Measurements from ENCODE around the gene SNAP91. TPM values are rescaled to one million over a fixed set of nuclear protein-coding genes. Genes with fewer than 3 reads are reported as not detected.
"Not testable (repeated sequence)": the region's sequence is repeated elsewhere in the genome, so short reads cannot be mapped to it uniquely, and the experiment has no call there.

The SNAP91 gene
- total RNA-seq, 1 experiment from 2014 or later = not detected

- intact Hi-C loops (cut with micrococcal nuclease; ENCODE audit: unreplicated experiment) = no loop called here
- ChIA-PET POLR2A (no interaction called here), CTCF (no interaction called here)
- no peaks in the 10 kb centered on the region for H3K36me3 ChIP-seq (ENCODE audit: control insufficient read depth, insufficient read depth, low read length)
- peaks cover 24% of the 10 kb centered on the region for H3K27me3 Mint-ChIP-seq (ENCODE audit: insufficient read depth, unreplicated experiment)
- H3K4me3 Mint-ChIP-seq (ENCODE audit: unreplicated experiment) = no peak overlapping the region
- no TSS peak for BruUV-seq (replicated peaks)
- H3K4me1 Mint-ChIP-seq (ENCODE audit: low read depth, unreplicated experiment) = no peaks in the 10 kb centered on the region
- H3K36me3 Mint-ChIP-seq (ENCODE audit: insufficient read depth, unreplicated experiment) = no peaks in the 10 kb centered on the region
- no peak for TF ChIP-seq CTCF (IDR thresholded peaks at IDR 0.05; ENCODE audit: insufficient read depth in 1 of 2, low read depth in 1 of 2, low read length in 1 of 2, severe bottlenecking in 1 of 2, unreplicated experiment in 1 of 2)
- no peak for DNase-seq
- no peaks in the 10 kb centered on the region for H3K27me3 ChIP-seq (replicated peaks; ENCODE audit: control insufficient read depth, insufficient read depth, low read length)
- no peaks in the 10 kb centered on the region for H3K9me3 ChIP-seq
- H3K4me1 ChIP-seq = no peaks in the 10 kb centered on the region
- H3K4me3 ChIP-seq (ENCODE audit: low read depth, low read length) = no peak overlapping the region
- no peaks in the 10 kb centered on the region for H3K9me3 Mint-ChIP-seq (ENCODE audit: unreplicated experiment)
- H3K27ac Mint-ChIP-seq (ENCODE audit: unreplicated experiment) = no peak overlapping the region
These were observed 75.8 kb downstream of the SNAP91 start for GRCh38 chr6:83633149-83633548.

GRCh38 chr6:83629908-83630307 is 79.0 kb downstream of the SNAP91 start:
- H3K36me3 Mint-ChIP-seq (ENCODE audit: insufficient read depth, unreplicated experiment); H3K27me3 ChIP-seq (replicated peaks; ENCODE audit: control insufficient read depth, insufficient read depth, low read length); BruUV-seq (replicated peaks); DNase-seq; H3K4me3 Mint-ChIP-seq (ENCODE audit: unreplicated experiment); intact Hi-C loops (cut with micrococcal nuclease; ENCODE audit: unreplicated experiment); H3K9me3 ChIP-seq; H3K4me1 Mint-ChIP-seq (ENCODE audit: low read depth, unreplicated experiment); CTCF ChIA-PET; H3K4me1 ChIP-seq; H3K27ac Mint-ChIP-seq (ENCODE audit: unreplicated experiment); POLR2A ChIA-PET; H3K9me3 Mint-ChIP-seq (ENCODE audit: unreplicated experiment); H3K4me3 ChIP-seq (ENCODE audit: low read depth, low read length); H3K36me3 ChIP-seq (ENCODE audit: control insufficient read depth, insufficient read depth, low read length): not testable (repeated sequence)
- peaks cover 24% of the 10 kb centered on the region for H3K27me3 Mint-ChIP-seq (ENCODE audit: insufficient read depth, unreplicated experiment)

- Histone ChIP-seq H3K4me3 (ENCODE audit: low read depth, low read length) (no peak overlapping the region), H3K27me3 (replicated peaks; ENCODE audit: control insufficient read depth, insufficient read depth, low read length) (no peaks in the 10 kb centered on the region), H3K36me3 (ENCODE audit: control insufficient read depth, insufficient read depth, low read length) (no peaks in the 10 kb centered on the region), H3K9me3 (no peaks in the 10 kb centered on the region), H3K4me1 (no peaks in the 10 kb centered on the region)
- Mint-ChIP-seq H3K9me3 (ENCODE audit: unreplicated experiment) (no peaks in the 10 kb centered on the region), H3K4me1 (ENCODE audit: low read depth, unreplicated experiment) (no peaks in the 10 kb centered on the region), H3K27ac (ENCODE audit: unreplicated experiment) (no peak overlapping the region), H3K36me3 (ENCODE audit: insufficient read depth, unreplicated experiment) (no peaks in the 10 kb centered on the region), H3K27me3 (ENCODE audit: insufficient read depth, unreplicated experiment) (peaks cover 9% of the 10 kb centered on the region), H3K4me3 (ENCODE audit: unreplicated experiment) (no peak overlapping the region)
- intact Hi-C loops (cut with micrococcal nuclease; ENCODE audit: unreplicated experiment) = loop anchor here (1.0 to 2.0 kb wide), 3 partner anchors 190 to 605 kb away; no protein-coding TSS in a partner anchor
- ChIA-PET POLR2A (no interaction called here), CTCF (interaction anchor here (0.6 to 1.9 kb wide), 9 partner anchors 9 to 612 kb away, joined by 3 to 23 read pairs (median 4); partner anchors contain the start of gene CEP162)
- DNase-seq = peak in 1 of 2 experiments; percentile 37
- peak; percentile 64 to 73 for TF ChIP-seq CTCF (IDR thresholded peaks at IDR 0.05; ENCODE audit: insufficient read depth in 1 of 2, low read depth in 1 of 2, low read length in 1 of 2, severe bottlenecking in 1 of 2, unreplicated experiment in 1 of 2)
- no TSS peak for BruUV-seq (replicated peaks)
These were observed 93.6 kb downstream of the SNAP91 start for GRCh38 chr6:83615025-83615999.
